Measurements from ENCODE around the gene FRMD3.

Gene FRMD3

DNA sequence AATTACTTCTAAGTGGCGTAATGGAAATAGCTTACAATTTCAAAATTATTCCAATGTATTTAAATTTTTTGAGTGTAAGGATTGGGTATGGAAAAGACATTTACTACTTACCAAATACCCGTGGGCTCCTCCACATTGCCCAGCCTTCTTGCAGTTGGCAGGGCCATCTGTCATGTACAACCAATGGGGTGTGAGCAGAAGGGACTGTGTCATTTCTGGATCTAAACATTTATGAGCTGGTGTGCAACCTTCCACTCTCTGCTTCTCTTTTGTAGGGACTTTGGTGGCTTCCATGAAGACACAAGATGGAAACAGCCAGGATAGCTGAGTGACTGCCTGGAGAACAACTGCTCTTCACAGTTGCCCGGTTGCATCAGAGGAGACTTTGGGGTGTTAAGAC lies 40.8 kb downstream of the FRMD3 start:
- Mint-ChIP-seq H3K9me3 (no peaks in the 10 kb centered on the region), H3K27ac (no peak overlapping the region), H3K27me3 (ENCODE audit: low read depth) (no peaks in the 10 kb centered on the region), H3K4me1 (peaks cover 13% of the 10 kb centered on the region), H3K4me3 (no peak overlapping the region), H3K36me3 (ENCODE audit: low read depth) (no peaks in the 10 kb centered on the region)
- TF ChIP-seq, protein P1, sequence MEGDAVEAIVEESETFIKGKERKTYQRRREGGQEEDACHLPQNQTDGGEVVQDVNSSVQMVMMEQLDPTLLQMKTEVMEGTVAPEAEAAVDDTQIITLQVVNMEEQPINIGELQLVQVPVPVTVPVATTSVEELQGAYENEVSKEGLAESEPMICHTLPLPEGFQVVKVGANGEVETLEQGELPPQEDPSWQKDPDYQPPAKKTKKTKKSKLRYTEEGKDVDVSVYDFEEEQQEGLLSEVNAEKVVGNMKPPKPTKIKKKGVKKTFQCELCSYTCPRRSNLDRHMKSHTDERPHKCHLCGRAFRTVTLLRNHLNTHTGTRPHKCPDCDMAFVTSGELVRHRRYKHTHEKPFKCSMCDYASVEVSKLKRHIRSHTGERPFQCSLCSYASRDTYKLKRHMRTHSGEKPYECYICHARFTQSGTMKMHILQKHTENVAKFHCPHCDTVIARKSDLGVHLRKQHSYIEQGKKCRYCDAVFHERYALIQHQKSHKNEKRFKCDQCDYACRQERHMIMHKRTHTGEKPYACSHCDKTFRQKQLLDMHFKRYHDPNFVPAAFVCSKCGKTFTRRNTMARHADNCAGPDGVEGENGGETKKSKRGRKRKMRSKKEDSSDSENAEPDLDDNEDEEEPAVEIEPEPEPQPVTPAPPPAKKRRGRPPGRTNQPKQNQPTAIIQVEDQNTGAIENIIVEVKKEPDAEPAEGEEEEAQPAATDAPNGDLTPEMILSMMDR (IDR thresholded peaks at IDR 0.05; ENCODE audit: unreplicated experiment in 3 of 3), result no peak

DNA sequence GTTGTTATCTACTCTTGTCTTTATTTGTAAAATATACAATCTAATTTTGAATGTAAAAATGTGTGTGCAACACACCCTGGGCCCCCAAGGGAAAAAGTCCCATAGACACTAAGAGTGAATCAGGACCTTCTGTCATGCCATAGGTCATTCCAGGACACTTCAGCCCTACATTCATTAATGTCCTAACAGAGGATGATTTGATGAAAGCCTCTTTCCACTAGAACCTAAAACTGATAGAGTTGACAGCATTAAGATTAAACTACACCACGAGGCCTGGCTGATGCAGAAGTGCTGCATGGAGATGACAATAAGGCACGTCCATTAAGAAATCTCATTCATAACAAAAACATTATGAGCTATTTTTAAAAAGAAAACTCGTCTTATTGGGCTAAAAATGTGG lies 46.2 kb downstream of the FRMD3 start:
- Mint-ChIP-seq H3K9me3 (no peaks in the 10 kb centered on the region), H3K27ac (no peak overlapping the region), H3K4me3 (no peak overlapping the region), H3K36me3 (ENCODE audit: low read depth) (peaks cover 3% of the 10 kb centered on the region), H3K4me1 (no peaks in the 10 kb centered on the region), H3K27me3 (ENCODE audit: low read depth) (no peaks in the 10 kb centered on the region)
- TF ChIP-seq, protein P1 (IDR thresholded peaks at IDR 0.05; ENCODE audit: unreplicated experiment in 3 of 3), result no peak

DNA sequence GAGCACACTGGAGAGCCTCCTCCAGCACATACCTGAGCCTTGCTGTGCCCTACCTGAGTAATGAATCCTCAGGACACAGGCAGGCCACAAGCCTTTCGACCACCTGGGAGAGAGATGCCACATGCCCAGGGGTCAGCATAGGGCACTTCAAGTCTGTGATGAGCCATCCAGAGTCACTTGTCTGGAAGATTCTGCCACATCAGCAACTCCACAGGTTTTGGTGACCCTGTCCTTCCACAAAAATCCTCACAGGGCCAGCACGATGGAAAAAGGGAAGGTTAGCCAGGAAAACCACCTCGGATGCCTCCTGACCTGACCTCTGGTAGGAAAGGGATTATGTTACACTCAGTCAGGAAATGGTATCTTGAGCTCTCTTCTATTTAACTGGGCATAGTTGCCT lies 46.8 kb downstream of the FRMD3 start:
- no peaks in the 10 kb centered on the region for H3K4me1 Mint-ChIP-seq
- peaks cover 3% of the 10 kb centered on the region for H3K36me3 Mint-ChIP-seq (ENCODE audit: low read depth)
- no peak overlapping the region for H3K27ac Mint-ChIP-seq
- H3K9me3 Mint-ChIP-seq, result no peaks in the 10 kb centered on the region
- H3K4me3 Mint-ChIP-seq, result no peak overlapping the region
- H3K27me3 Mint-ChIP-seq (ENCODE audit: low read depth), result no peaks in the 10 kb centered on the region
- TF ChIP-seq, protein P1 (IDR thresholded peaks at IDR 0.05; ENCODE audit: unreplicated experiment in 3 of 3), result no peak

DNA sequence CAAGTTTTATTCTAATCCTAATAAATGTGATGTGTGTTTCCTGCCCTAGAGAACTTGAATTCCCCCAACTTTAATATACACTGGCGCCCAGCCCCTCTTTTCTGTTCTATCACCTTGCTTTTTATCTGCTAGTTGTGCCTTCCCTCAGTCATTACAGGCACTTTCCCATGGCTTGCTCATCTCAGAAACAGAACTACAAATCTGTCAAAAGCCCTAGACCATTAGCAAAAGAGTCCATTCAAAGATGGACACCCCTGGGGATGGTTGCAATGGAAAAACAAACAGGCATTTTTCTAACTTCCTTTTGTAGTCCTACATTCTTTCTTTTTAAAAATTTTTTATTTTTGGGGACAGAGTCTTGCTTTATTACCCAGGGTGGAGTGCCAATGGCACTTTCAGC lies 48.2 kb downstream of the FRMD3 start:
- TF ChIP-seq, protein P1 (IDR thresholded peaks at IDR 0.05; ENCODE audit: unreplicated experiment in 3 of 3), result no peak
- Mint-ChIP-seq H3K36me3 (ENCODE audit: low read depth) (peaks cover 3% of the 10 kb centered on the region), H3K4me3 (no peak overlapping the region), H3K4me1 (no peaks in the 10 kb centered on the region), H3K27me3 (ENCODE audit: low read depth) (no peaks in the 10 kb centered on the region), H3K27ac (no peak overlapping the region), H3K9me3 (no peaks in the 10 kb centered on the region)

DNA sequence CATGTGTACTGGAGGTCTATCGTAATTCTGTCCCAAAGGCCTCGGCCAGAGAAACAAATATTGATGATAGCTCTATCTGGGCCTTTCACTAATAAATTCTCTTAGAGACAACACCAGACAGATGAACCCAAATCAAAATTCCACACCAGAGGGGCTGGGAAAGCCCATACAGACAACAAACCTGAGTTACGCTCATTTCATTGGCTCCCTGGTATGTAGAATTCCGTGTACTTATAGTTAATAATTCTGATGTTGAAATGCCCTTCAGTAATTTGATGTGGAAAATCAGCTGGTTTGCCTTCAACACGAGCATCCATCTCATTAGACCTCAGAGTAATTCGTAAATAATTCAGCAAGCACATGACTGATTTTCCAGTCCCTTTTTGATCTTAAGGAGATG lies 53.2 kb downstream of the FRMD3 start:
- Mint-ChIP-seq H3K4me1 (no peaks in the 10 kb centered on the region), H3K4me3 (no peak overlapping the region), H3K9me3 (no peaks in the 10 kb centered on the region), H3K27me3 (ENCODE audit: low read depth) (no peaks in the 10 kb centered on the region), H3K36me3 (ENCODE audit: low read depth) (no peaks in the 10 kb centered on the region), H3K27ac (no peak overlapping the region)
- TF ChIP-seq, protein P1 (IDR thresholded peaks at IDR 0.05; ENCODE audit: unreplicated experiment in 3 of 3), result no peak

DNA sequence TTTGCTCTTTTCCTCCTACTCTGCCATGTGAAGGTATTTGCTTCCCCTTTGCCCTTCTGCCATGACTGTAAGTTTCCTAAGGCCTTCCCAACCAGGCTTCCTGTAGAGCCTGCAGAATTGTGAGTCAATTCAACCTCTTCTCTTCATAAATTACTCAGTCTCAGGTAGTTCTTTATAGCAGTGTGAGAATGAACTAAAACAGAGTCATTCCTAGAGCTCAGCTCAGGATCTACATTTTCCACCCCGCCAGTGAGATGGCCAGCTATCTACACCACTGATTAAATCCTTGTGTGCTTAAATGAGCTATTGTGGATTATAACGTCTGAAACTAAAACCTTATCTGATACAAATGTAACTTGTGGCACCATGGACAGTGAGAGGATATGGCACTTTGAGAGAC lies 55.0 kb downstream of the FRMD3 start:
- Mint-ChIP-seq H3K9me3 (peaks cover 3% of the 10 kb centered on the region), H3K27me3 (ENCODE audit: low read depth) (no peaks in the 10 kb centered on the region), H3K4me3 (no peak overlapping the region), H3K27ac (no peak overlapping the region), H3K36me3 (ENCODE audit: low read depth) (peaks cover 7% of the 10 kb centered on the region), H3K4me1 (no peaks in the 10 kb centered on the region)
- TF ChIP-seq, protein P1 (IDR thresholded peaks at IDR 0.05; ENCODE audit: unreplicated experiment in 3 of 3), result no peak
